ENCODE measurements around the gene COA1. TPM values are rescaled to one million over a fixed set of nuclear protein-coding genes. Genes with fewer than 3 reads are reported as not detected.

COA1 gene
- total RNA-seq, 1 donor from 2014 or later = 50.0 TPM

- peak; percentile 99 for DNase-seq (ENCODE audit: low read depth)
- no peaks in the 10 kb centered on the region for H3K27me3 ChIP-seq (ENCODE audit: control insufficient read depth, insufficient read depth, low read length)
- TF ChIP-seq, protein P1, sequence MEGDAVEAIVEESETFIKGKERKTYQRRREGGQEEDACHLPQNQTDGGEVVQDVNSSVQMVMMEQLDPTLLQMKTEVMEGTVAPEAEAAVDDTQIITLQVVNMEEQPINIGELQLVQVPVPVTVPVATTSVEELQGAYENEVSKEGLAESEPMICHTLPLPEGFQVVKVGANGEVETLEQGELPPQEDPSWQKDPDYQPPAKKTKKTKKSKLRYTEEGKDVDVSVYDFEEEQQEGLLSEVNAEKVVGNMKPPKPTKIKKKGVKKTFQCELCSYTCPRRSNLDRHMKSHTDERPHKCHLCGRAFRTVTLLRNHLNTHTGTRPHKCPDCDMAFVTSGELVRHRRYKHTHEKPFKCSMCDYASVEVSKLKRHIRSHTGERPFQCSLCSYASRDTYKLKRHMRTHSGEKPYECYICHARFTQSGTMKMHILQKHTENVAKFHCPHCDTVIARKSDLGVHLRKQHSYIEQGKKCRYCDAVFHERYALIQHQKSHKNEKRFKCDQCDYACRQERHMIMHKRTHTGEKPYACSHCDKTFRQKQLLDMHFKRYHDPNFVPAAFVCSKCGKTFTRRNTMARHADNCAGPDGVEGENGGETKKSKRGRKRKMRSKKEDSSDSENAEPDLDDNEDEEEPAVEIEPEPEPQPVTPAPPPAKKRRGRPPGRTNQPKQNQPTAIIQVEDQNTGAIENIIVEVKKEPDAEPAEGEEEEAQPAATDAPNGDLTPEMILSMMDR (IDR thresholded peaks at IDR 0.05; ENCODE audit: insufficient read depth, low read length, severe bottlenecking) = no peak
- FAIRE-seq = no peak
- no peak overlapping the region for H3K4me3 ChIP-seq (ENCODE audit: low read depth, low read length)
- H3K36me3 ChIP-seq (ENCODE audit: control insufficient read depth, insufficient read depth, low read length) = peaks cover 4% of the 10 kb centered on the region
Measured at GRCh38 chr7:43647673-43648472, 81.5 kb downstream of the COA1 start.

GRCh38 chr7:43647339-43647672 lies 82.0 kb downstream of the COA1 start:
- Histone ChIP-seq H3K4me3 (ENCODE audit: low read depth, low read length) (no peak overlapping the region), H3K36me3 (ENCODE audit: control insufficient read depth, insufficient read depth, low read length) (peaks cover 4% of the 10 kb centered on the region), H3K27me3 (ENCODE audit: control insufficient read depth, insufficient read depth, low read length) (no peaks in the 10 kb centered on the region)
- no peak for DNase-seq (ENCODE audit: low read depth)
- no peak for FAIRE-seq
- TF ChIP-seq, protein P1 (IDR thresholded peaks at IDR 0.05; ENCODE audit: insufficient read depth, low read length, severe bottlenecking) = no peak

- FAIRE-seq = no peak
- no peak for DNase-seq (ENCODE audit: low read depth)
- Histone ChIP-seq H3K27me3 (ENCODE audit: control insufficient read depth, insufficient read depth, low read length) (no peaks in the 10 kb centered on the region), H3K36me3 (ENCODE audit: control insufficient read depth, insufficient read depth, low read length) (peaks cover 4% of the 10 kb centered on the region), H3K4me3 (ENCODE audit: low read depth, low read length) (no peak overlapping the region)
- TF ChIP-seq, protein P1 (IDR thresholded peaks at IDR 0.05; ENCODE audit: insufficient read depth, low read length, severe bottlenecking) = no peak
Measured at GRCh38 chr7:43646603-43647338, 82.6 kb downstream of the COA1 start.

DNA sequence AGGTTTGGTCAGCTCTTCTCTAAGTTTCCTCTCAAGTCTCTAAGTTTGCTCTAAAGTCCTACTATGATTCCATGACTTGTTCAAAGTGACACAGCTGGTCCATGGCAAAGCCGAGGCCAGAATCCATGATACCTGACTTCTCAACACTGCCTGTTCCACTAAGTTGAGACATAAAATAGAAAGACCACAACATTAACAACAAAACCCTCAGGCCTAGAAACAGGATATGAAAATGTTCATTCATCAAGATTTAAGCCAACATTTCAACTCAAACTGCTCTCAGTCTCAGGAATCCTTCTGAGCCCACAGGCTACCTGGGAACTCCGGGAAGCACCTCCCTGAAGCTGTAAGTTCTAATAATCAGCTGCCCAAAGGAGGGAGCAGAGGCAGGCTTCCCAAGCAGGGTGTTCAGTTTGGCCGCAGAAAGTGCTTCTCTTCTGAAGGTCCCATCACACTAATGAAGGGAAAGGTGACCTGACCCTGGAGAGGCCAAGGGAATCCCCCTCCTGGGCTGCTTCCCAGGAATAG lies 83.6 kb downstream of the COA1 start:
- Histone ChIP-seq H3K36me3 (ENCODE audit: control insufficient read depth, insufficient read depth, low read length) (peaks cover 4% of the 10 kb centered on the region), H3K4me3 (ENCODE audit: low read depth, low read length) (no peak overlapping the region), H3K27me3 (ENCODE audit: control insufficient read depth, insufficient read depth, low read length) (no peaks in the 10 kb centered on the region)
- TF ChIP-seq, protein P1 (IDR thresholded peaks at IDR 0.05; ENCODE audit: insufficient read depth, low read length, severe bottlenecking) = no peak
- no peak for DNase-seq (ENCODE audit: low read depth)
- no peak for FAIRE-seq

GRCh38 chr7:43643846-43644245 lies 85.5 kb downstream of the COA1 start:
- Histone ChIP-seq H3K27me3 (ENCODE audit: control insufficient read depth, insufficient read depth, low read length) (no peaks in the 10 kb centered on the region), H3K36me3 (ENCODE audit: control insufficient read depth, insufficient read depth, low read length) (peaks cover 6% of the 10 kb centered on the region), H3K4me3 (ENCODE audit: low read depth, low read length) (no peak overlapping the region)
- no peak for DNase-seq (ENCODE audit: low read depth)
- TF ChIP-seq, protein P1 (IDR thresholded peaks at IDR 0.05; ENCODE audit: insufficient read depth, low read length, severe bottlenecking) = no peak
- no peak for FAIRE-seq
